C4-2B (cell line): ENCODE measurements around the gene SASH1.

Experiments
- H3K27ac ChIP-seq: fragments of 450-650 bp; 2 replicates; pipeline ENCODE4 v1.5.1; 2017
- CTCF ChIP-seq: fragments of 450-650 bp; conservative IDR thresholded peaks from 2 replicates; pipeline ENCODE4 v1.5.1; 2017; ENCODE audit warnings: mild to moderate bottlenecking
- ZFX ChIP-seq: fragments of 450-650 bp; IDR thresholded peaks from 2 replicates; pipeline ENCODE4 v1.6.1; 2017

SASH1 gene

GRCh38 chr6:148446681-148447080 lies 104.0 kb downstream of the SASH1 start:
- H3K27ac ChIP-seq: no peak overlapping the region
- TF ChIP-seq CTCF (no peak), ZFX (no peak)

- no peak overlapping the region for H3K27ac ChIP-seq
- TF ChIP-seq ZFX: no peak
- TF ChIP-seq CTCF: no peak
Measured at GRCh38 chr6:148447521-148448230, 105.0 kb downstream of the SASH1 start.

- TF ChIP-seq ZFX (no peak), CTCF (no peak)
- H3K27ac ChIP-seq: no peak overlapping the region
Measured at GRCh38 chr6:148448369-148449012, 105.9 kb downstream of the SASH1 start.

- no peak overlapping the region for H3K27ac ChIP-seq
- TF ChIP-seq CTCF (no peak), ZFX (no peak)
Measured at GRCh38 chr6:148450866-148451265, 108.2 kb downstream of the SASH1 start.

- TF ChIP-seq CTCF (no peak), ZFX (no peak)
Measured at GRCh38 chr6:148451690-148452089, 109.1 kb downstream of the SASH1 start.

GRCh38 chr6:148452876-148453275 lies 110.2 kb downstream of the SASH1 start:
- H3K27ac ChIP-seq: no peak overlapping the region
- TF ChIP-seq ZFX: no peak
- no peak for TF ChIP-seq CTCF

More at GRCh38 chr6:148451690-148452089, 109.1 kb downstream of the SASH1 start:
- no peak overlapping the region for H3K27ac ChIP-seq

- TF ChIP-seq CTCF (no peak), ZFX (no peak)
- no peak overlapping the region for H3K27ac ChIP-seq
Measured at GRCh38 chr6:148453906-148454305, 111.3 kb downstream of the SASH1 start.
